ENCODE results near the gene NR3C2. TPM values are rescaled to one million over a fixed set of nuclear protein-coding genes. Genes with fewer than 3 reads are reported as not detected.

NR3C2 gene
- total RNA-seq, 1 experiment from 2014 or later = 2.7 TPM

DNA sequence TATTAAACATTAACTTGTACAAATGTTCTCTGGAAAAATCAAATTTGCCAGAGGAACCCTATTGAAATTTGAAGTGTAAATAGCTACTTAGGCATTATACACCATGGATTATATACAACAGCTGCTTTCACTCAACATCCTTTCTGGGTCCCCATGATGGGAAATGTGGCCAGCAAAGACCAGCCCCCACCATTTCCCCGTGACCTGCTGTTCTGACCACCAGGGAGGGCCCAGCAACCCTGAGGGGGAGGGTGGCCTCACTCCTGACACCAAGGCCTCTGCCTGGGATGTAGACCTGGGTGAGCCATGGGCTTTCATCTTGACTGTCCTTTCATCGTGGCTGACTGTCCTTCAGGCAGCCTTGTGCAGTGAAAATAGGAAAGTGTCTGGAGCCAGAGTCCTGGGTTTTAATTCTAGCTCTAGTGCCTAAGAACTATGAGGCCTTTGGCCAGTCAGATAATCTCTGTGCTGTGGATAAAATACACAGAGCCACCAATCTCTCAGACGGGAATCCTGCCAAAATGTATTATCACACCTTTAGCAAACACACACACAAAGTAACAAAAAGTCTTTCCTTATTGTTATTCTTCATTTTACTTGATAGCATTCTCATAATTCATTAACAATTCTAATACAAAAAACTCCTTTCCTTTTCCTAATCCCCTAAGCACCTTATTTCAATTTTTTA is 45.1 kb downstream of the NR3C2 start:
- ChIA-PET POLR2A (no interaction called here), CTCF (no interaction called here), RAD21 (ENCODE audit: low non-redundant PET in 1 of 2, low total read pairs in 2 of 2, uncharacterized antibody in 2 of 2, unreplicated experiment in 2 of 2) (no interaction called here)
- no peaks in the 10 kb centered on the region for H3K9me2 ChIP-seq (ENCODE audit: insufficient read depth)
- DNase-seq (ENCODE audit: low read depth, low spot score) = no peak
- no peaks in the 10 kb centered on the region for H3K27me3 ChIP-seq (ENCODE audit: insufficient read depth, low read length)
- H3K4me2 ChIP-seq (ENCODE audit: low read length) = no peak overlapping the region
- H3K4me1 ChIP-seq (ENCODE audit: control insufficient read depth in 1 of 2, insufficient read depth in 2 of 2, low read length in 2 of 2) = no peaks in the 10 kb centered on the region
- H4K20me1 ChIP-seq (ENCODE audit: insufficient read depth) = no peaks in the 10 kb centered on the region
- intact Hi-C loops (cut with micrococcal nuclease) = no loop called here
- H2AFZ ChIP-seq (ENCODE audit: low read depth, low read length, poor library complexity, severe bottlenecking) = no peak overlapping the region
- H3K27ac ChIP-seq (ENCODE audit: low read depth, low read length) = no peak overlapping the region
- H3K9me3 ChIP-seq (ENCODE audit: control insufficient read depth in 1 of 2, insufficient read depth in 1 of 2, low read depth in 1 of 2, low read length in 2 of 2) = no peaks in the 10 kb centered on the region
- no peak for ATAC-seq
- no peak overlapping the region for H3K9ac ChIP-seq (ENCODE audit: low read length)
- no peaks in the 10 kb centered on the region for H3K79me2 ChIP-seq (ENCODE audit: insufficient read depth, low read length)
- TF ChIP-seq POLR2A (IDR thresholded peaks at IDR 0.05; ENCODE audit: borderline replicate concordance, extremely low read depth, insufficient read depth, insufficient read length) (no peak), CBX3 (IDR thresholded peaks at IDR 0.05; ENCODE audit: low read depth) (no peak), EZH2phosphoT487 (IDR thresholded peaks at IDR 0.05; ENCODE audit: borderline replicate concordance) (no peak), EGR1 (IDR thresholded peaks at IDR 0.05; ENCODE audit: low read depth) (no peak), SP1 (IDR thresholded peaks at IDR 0.05; ENCODE audit: low read depth) (no peak), FOSL1 (IDR thresholded peaks at IDR 0.05; ENCODE audit: low read depth) (no peak), JUND (IDR thresholded peaks at IDR 0.05) (no peak), ZNF274 (IDR thresholded peaks at IDR 0.05; ENCODE audit: low read depth, low read length) (no peak), TCF7L2 (IDR thresholded peaks at IDR 0.05; ENCODE audit: borderline replicate concordance, extremely low read depth, insufficient read depth, insufficient read length) (no peak), ZFX (IDR thresholded peaks at IDR 0.05) (no peak), EZH2 (IDR thresholded peaks at IDR 0.05) (no peak), POLR2AphosphoS5 (IDR thresholded peaks at IDR 0.05; ENCODE audit: low read depth, low read length) (no peak), RAD21 (IDR thresholded peaks at IDR 0.05; ENCODE audit: low read depth) (no peak)
- TF ChIP-seq, protein P1, sequence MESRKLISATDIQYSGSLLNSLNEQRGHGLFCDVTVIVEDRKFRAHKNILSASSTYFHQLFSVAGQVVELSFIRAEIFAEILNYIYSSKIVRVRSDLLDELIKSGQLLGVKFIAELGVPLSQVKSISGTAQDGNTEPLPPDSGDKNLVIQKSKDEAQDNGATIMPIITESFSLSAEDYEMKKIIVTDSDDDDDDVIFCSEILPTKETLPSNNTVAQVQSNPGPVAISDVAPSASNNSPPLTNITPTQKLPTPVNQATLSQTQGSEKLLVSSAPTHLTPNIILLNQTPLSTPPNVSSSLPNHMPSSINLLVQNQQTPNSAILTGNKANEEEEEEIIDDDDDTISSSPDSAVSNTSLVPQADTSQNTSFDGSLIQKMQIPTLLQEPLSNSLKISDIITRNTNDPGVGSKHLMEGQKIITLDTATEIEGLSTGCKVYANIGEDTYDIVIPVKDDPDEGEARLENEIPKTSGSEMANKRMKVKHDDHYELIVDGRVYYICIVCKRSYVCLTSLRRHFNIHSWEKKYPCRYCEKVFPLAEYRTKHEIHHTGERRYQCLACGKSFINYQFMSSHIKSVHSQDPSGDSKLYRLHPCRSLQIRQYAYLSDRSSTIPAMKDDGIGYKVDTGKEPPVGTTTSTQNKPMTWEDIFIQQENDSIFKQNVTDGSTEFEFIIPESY (IDR thresholded peaks at IDR 0.05; ENCODE audit: extremely low read depth, insufficient replicate concordance, low read length) = no peak
- TF ChIP-seq, protein P2, sequence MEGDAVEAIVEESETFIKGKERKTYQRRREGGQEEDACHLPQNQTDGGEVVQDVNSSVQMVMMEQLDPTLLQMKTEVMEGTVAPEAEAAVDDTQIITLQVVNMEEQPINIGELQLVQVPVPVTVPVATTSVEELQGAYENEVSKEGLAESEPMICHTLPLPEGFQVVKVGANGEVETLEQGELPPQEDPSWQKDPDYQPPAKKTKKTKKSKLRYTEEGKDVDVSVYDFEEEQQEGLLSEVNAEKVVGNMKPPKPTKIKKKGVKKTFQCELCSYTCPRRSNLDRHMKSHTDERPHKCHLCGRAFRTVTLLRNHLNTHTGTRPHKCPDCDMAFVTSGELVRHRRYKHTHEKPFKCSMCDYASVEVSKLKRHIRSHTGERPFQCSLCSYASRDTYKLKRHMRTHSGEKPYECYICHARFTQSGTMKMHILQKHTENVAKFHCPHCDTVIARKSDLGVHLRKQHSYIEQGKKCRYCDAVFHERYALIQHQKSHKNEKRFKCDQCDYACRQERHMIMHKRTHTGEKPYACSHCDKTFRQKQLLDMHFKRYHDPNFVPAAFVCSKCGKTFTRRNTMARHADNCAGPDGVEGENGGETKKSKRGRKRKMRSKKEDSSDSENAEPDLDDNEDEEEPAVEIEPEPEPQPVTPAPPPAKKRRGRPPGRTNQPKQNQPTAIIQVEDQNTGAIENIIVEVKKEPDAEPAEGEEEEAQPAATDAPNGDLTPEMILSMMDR (IDR thresholded peaks at IDR 0.05 in 2 of 3, conservative IDR thresholded peaks at IDR 0.05 in 1 of 3; ENCODE audit: borderline replicate concordance in 1 of 3, insufficient read depth in 1 of 3, low read depth in 2 of 3, low read length in 2 of 3) = no peak
- TF ChIP-seq, protein P3, sequence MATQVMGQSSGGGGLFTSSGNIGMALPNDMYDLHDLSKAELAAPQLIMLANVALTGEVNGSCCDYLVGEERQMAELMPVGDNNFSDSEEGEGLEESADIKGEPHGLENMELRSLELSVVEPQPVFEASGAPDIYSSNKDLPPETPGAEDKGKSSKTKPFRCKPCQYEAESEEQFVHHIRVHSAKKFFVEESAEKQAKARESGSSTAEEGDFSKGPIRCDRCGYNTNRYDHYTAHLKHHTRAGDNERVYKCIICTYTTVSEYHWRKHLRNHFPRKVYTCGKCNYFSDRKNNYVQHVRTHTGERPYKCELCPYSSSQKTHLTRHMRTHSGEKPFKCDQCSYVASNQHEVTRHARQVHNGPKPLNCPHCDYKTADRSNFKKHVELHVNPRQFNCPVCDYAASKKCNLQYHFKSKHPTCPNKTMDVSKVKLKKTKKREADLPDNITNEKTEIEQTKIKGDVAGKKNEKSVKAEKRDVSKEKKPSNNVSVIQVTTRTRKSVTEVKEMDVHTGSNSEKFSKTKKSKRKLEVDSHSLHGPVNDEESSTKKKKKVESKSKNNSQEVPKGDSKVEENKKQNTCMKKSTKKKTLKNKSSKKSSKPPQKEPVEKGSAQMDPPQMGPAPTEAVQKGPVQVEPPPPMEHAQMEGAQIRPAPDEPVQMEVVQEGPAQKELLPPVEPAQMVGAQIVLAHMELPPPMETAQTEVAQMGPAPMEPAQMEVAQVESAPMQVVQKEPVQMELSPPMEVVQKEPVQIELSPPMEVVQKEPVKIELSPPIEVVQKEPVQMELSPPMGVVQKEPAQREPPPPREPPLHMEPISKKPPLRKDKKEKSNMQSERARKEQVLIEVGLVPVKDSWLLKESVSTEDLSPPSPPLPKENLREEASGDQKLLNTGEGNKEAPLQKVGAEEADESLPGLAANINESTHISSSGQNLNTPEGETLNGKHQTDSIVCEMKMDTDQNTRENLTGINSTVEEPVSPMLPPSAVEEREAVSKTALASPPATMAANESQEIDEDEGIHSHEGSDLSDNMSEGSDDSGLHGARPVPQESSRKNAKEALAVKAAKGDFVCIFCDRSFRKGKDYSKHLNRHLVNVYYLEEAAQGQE (IDR thresholded peaks at IDR 0.05; ENCODE audit: low read depth) = no peak
- TF ChIP-seq, protein P4, sequence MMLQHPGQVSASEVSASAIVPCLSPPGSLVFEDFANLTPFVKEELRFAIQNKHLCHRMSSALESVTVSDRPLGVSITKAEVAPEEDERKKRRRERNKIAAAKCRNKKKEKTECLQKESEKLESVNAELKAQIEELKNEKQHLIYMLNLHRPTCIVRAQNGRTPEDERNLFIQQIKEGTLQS (IDR thresholded peaks at IDR 0.05) = no peak
- no TSS peak for BruUV-seq (replicated peaks)
- H3K36me3 ChIP-seq (ENCODE audit: control insufficient read depth in 1 of 2, insufficient read depth in 2 of 2, low read length in 2 of 2) = no peaks in the 10 kb centered on the region
- no peak overlapping the region for H3K4me3 ChIP-seq (replicated peaks in 1 of 2; ENCODE audit: low read depth in 1 of 2, low read length in 2 of 2)
